Dedifferentiated amniotic fluid mesenchymal stem cell (primary cell): ENCODE data around the gene ZMIZ1.

Experiments used
- DNase-seq: peaks from one replicate; pipeline ENCODE4 v3.0.0-alpha.2; 2016; ENCODE audit errors: extremely low spot score

Gene ZMIZ1

GRCh38 chr10:79173582-79174262 is 105.0 kb downstream of the ZMIZ1 start:
- no peak for DNase-seq

GRCh38 chr10:79176052-79176501 is 107.3 kb downstream of the ZMIZ1 start:
- DNase-seq = no peak

DNA sequence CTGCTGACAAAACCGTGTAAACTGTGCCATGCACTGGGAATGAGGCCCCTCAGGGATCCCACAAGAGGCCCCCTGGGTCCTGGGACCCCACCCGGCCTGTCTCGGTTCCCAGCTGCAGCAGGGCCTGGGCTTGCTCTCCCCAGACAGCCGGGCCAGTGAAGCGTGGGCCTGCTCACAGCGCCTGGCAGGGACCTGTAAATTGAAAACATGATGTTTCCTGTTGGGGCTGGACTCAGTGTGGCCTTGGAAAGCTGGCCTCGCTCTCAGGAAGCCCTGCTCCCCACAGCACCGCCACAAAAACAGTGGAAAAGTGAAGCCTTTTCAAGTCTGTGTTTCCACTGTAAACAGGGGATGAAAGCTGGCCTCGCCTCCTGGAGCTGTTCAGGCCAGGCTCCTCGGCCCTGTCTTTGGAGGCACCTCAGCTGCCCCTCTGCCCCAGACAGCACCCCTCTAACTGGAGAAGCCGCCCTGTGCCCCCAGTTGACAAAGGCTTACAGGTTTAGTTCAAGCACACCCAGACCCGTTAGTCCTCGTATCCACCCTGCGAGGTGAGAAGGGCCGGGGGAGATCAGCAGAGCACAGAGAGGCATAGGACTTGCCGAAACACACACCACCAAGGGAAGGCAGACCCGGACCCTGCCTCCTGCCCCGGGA is 108.3 kb downstream of the ZMIZ1 start:
- DNase-seq = no peak

- no peak for DNase-seq
These were observed 109.4 kb downstream of the ZMIZ1 start for GRCh38 chr10:79178070-79178576.

- no peak for DNase-seq
These were observed 109.9 kb downstream of the ZMIZ1 start for GRCh38 chr10:79178614-79179163.

DNA sequence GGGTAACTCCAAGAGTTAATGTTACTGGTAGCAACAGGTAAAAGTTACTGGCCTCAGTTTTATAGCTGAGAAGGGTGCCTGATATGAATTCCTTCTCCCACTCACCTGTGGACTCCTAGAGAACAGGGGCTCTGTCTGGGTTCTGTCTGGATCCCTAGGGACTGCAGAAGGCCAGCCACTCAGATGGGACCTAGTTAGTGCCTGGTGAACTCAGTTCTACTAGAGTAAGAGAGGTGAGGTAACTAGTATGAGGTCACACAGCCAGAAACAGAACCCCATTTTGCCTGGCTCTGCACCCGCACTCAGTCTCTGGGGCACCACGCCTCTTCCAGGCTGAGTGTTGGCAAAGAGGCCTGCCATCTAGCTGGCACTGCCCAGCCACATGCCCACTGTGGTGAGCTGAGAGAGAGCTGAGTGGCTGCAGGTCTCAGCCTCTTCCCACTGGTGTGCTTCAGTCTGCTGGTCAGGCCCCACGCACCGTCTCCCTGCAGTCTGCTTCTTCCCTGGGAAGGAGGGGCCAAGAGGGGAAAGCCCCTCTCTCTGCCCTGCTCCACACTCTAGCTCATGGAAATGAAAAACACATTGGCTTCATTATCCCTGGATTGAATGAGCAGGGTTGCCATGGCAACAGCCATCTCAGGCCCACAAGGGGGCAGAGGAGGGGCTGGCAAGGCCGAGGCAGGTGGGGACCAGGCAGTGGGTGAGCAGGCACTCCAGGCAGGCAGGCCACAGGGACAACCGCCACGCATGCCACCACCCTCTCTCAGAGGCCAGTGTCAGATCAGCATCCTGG is 110.6 kb downstream of the ZMIZ1 start:
- DNase-seq = no peak

GRCh38 chr10:79179957-79180309 is 111.2 kb downstream of the ZMIZ1 start:
- DNase-seq = no peak

GRCh38 chr10:79180414-79181221 is 111.9 kb downstream of the ZMIZ1 start:
- no peak for DNase-seq

- no peak for DNase-seq
These were observed 112.5 kb downstream of the ZMIZ1 start for GRCh38 chr10:79181227-79181626.

GRCh38 chr10:79181698-79182521 is 113.1 kb downstream of the ZMIZ1 start:
- DNase-seq = no peak

- DNase-seq = no peak
These were observed 114.2 kb downstream of the ZMIZ1 start for GRCh38 chr10:79182781-79183467.

GRCh38 chr10:79183468-79183865 is 114.7 kb downstream of the ZMIZ1 start:
- no peak for DNase-seq

GRCh38 chr10:79184145-79184625 is 115.4 kb downstream of the ZMIZ1 start:
- DNase-seq = peak; percentile 15

DNA sequence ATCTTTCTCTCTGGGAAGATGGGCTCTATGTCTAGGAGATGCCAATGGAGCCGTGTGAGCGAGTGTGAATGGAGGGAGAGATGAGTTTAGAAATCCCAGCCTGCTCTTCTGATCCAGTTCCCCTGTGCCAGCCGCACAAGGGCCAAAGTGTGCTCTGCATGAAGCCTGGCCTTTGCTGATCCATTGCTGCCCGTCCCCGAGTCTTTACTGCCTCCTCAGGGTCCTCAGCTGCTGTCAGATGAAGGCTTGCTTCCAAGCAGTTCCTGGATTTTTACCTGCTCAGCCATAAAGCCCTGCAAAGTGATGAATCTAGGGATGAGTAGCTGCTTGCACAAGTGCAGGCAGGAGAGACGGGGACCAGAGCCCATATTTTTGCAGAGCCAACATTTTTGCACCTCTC is 115.9 kb downstream of the ZMIZ1 start:
- no peak for DNase-seq

- DNase-seq = no peak
These were observed 116.5 kb downstream of the ZMIZ1 start for GRCh38 chr10:79185067-79185774.

DNA sequence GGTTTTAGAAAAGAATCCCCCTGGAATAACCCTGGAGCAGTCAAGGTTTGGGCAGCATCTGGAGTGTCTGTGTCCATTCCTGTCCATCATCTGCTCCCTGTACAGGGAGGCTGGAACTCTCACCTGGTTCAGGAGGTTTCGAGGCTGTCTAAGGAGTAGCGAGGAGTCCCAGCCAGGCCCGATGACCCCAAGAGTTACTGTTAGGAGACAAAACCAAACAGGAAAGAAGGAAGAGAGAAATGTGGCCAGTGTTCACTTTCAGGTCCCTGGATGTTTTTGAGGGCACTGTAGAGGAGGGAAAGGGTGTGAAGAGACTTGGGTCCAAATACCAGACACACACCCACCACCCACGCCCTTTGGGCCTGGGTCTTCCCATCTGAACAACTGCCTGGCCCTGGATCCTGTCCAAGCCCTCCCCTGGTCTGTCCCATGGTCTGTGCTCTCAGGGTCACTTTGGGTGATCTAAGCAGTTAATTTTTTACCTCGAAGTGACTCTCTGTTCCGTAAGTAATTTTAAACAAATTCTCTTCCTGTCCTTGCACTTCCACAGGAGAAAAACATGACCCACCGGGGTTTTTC is 117.1 kb downstream of the ZMIZ1 start:
- no peak for DNase-seq

DNA sequence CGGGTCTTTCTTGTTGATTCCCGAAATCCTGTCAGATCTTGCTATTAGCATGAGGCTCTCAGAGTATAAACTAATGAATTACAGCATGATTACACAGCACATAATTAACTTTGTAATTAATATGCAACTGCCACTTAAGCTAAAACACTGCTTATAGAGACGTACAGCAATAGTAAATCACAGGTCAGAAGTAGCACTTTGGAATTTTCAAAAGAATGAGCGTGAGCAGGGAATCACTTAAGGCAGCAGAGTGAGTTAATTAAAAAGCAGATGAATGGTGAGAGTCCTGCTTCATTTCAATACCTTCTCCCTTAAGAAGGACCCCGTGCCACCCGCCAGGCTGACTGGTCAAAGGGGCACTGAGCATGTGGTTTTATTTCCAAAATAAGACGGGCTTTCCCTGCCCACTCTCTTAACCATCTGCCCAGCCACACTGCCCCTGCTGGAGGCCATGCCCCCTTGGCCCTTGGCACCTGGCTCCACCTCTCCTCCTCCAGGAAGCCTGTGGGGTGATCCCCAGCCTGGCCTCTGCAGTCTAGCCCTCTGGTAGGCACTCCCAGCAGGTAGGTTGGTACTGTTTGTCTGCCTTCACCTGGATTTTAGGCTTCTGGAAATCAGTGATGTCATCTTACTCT is 117.8 kb downstream of the ZMIZ1 start:
- DNase-seq = no peak
